Lung (tissue), 12 donors: ENCODE data around the gene DHRS13. TPM values are rescaled to one million over a fixed set of nuclear protein-coding genes. Genes with fewer than 3 reads are reported as not detected.

Source experiments
- ATAC-seq: fragments of 200-7000 bp; cut with Tn5 transposase; one replicate; pipeline ENCODE4 v1.9.1; 2020; ENCODE audit warnings: moderate number of reproducible peaks; ENCODE audit not compliant: insufficient read depth, low FRiP score
- DNase-seq, 3 donors: peaks; one replicate each; pipeline ENCODE4 v3.0.0-alpha.2; 2013 to 2017
- H3K27ac ChIP-seq, 2 donors: one replicate each; pipeline ENCODE4 v1.5.1; 2013; ENCODE audit warnings: mild to moderate bottlenecking in 2 of 2, moderate library complexity in 2 of 2, control low read depth in 1 of 2, inconsistent platforms in 1 of 2, low read depth in 1 of 2, low read length in 1 of 2
- H3K27me3 ChIP-seq, 3 donors: one replicate each; pipeline ENCODE4 v1.5.1; 2013; ENCODE audit warnings: low read length in 2 of 3; ENCODE audit not compliant: control insufficient read depth in 3 of 3, insufficient read depth in 3 of 3
- H3K36me3 ChIP-seq, 4 donors: one replicate each; pipeline ENCODE4 v1.5.1; 2013; ENCODE audit warnings: low read length in 4 of 4, mild to moderate bottlenecking in 1 of 4, moderate library complexity in 1 of 4; ENCODE audit not compliant: control insufficient read depth in 4 of 4, insufficient read depth in 4 of 4
- H3K4me1 ChIP-seq, 5 donors: one replicate each; pipeline ENCODE4 v1.5.1; 2013; ENCODE audit warnings: low read length in 5 of 5, mild to moderate bottlenecking in 2 of 5, moderate library complexity in 1 of 5; ENCODE audit not compliant: control insufficient read depth in 5 of 5, insufficient read depth in 5 of 5
- H3K4me3 ChIP-seq: one replicate; pipeline ENCODE4 v1.5.1; 2013; ENCODE audit warnings: mild to moderate bottlenecking, control low read depth, moderate library complexity
- H3K9ac ChIP-seq, 2 donors: one replicate each; pipeline ENCODE4 v1.5.1; 2013; ENCODE audit warnings: low read length in 2 of 2, control low read depth in 1 of 2; ENCODE audit not compliant: insufficient read depth in 1 of 2
- H3K9me3 ChIP-seq, 4 donors: one replicate each; pipeline ENCODE4 v1.5.1; 2013; ENCODE audit warnings: low read length in 3 of 4, mild to moderate bottlenecking in 1 of 4, moderate library complexity in 1 of 4; ENCODE audit not compliant: control insufficient read depth in 4 of 4, insufficient read depth in 3 of 4
- WGBS, 2 donors: extraction: QIAGEN DNeasy Blood & Tissue Kit; methylation state at CpG; one replicate each; pipeline ENCODE4 v1.1.7; 2013; 5-methylcytosine and 5-hydroxymethylcytosine counted together
- polyA plus RNA-seq, 2 donors: library from polyadenylated mRNA; stranded (reverse); fragments of 200-250 nt; gene quantifications; one replicate each; pipeline ENCODE4 v1.2.1, GENCODE V29; 2013
- total RNA-seq, 2 donors: library from RNA; depleted of rRNA in 1 of 2; stranded (reverse); fragments of >200 nt in 1 of 2; gene quantifications; one replicate each; pipeline ENCODE4 v1.2.1, GENCODE V29; 2014 to 2021
- TF ChIP-seq, protein P1 (sequence below): IDR thresholded peaks from 2 replicates; pipeline ENCODE4 v1.5.1; 2012; ENCODE audit warnings: mild to moderate bottlenecking; ENCODE audit errors: control extremely low read depth, extremely low read depth
- donor health status: control.
- donor health status: control.
- donor health status: Bipolar disorder and iron deficiency.
- donor health status: healthy.
- donor health status: DM: yes; HTN: yes; CAD: no.

DHRS13 gene
- total and polyA plus RNA-seq, 4 donors: 10.5 to 29.9 (median 17.4) TPM

DNA sequence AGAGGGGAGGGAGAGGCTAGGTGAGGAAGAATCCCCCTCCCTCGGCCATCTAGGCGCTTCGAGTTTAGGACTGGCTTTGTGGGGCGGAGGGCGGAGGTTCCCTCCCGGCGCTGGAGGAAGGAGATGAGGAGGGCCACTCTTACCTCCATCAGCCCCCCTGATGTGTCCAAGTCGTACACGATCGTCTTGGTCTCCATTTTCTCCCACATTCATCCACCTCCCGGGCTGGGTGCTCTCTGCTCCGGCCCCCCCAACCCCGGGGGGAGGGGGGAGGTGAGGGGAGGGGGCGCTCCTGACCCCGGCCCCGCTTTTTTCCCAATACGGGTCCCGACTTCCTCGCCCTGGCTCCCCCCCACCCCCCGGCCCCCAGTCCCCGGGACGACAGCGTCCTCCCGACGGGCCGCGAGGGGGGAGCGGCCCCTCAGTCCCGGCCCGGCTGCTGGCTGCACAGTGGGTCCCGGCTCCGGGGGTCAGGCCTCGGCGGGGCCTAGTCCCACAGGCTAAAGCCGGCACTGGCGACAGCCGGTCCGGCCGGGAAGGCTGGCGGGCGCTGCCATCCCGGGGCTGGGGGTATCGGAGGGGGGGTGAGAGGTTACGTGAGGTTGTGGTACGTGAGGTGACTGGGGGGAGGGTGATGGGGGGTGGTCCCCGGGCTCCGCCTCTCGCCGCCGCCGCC is 48.0 kb upstream of the DHRS13 start:
- WGBS, 2 donors: 0 to 1% methylated on average over 27 to 51 of the region's 51 CpGs
- Histone ChIP-seq H3K4me3 (peak overlapping the region; percentile 76), H3K9me3 (no peaks in the 10 kb centered on the region), H3K27me3 (no peaks in the 10 kb centered on the region), H3K9ac (no peak overlapping the region), H3K4me1 (peaks cover 0 to 26% (median 15%) of the 10 kb centered on the region in 5 donors), H3K36me3 (peaks cover 0 to 7% (median 0%) of the 10 kb centered on the region in 4 donors), H3K27ac (peak overlapping the region; percentile 95 to 98)
- TF ChIP-seq, protein P1, sequence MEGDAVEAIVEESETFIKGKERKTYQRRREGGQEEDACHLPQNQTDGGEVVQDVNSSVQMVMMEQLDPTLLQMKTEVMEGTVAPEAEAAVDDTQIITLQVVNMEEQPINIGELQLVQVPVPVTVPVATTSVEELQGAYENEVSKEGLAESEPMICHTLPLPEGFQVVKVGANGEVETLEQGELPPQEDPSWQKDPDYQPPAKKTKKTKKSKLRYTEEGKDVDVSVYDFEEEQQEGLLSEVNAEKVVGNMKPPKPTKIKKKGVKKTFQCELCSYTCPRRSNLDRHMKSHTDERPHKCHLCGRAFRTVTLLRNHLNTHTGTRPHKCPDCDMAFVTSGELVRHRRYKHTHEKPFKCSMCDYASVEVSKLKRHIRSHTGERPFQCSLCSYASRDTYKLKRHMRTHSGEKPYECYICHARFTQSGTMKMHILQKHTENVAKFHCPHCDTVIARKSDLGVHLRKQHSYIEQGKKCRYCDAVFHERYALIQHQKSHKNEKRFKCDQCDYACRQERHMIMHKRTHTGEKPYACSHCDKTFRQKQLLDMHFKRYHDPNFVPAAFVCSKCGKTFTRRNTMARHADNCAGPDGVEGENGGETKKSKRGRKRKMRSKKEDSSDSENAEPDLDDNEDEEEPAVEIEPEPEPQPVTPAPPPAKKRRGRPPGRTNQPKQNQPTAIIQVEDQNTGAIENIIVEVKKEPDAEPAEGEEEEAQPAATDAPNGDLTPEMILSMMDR: no peak
- DNase-seq: no peak
- no peak for ATAC-seq

DNA sequence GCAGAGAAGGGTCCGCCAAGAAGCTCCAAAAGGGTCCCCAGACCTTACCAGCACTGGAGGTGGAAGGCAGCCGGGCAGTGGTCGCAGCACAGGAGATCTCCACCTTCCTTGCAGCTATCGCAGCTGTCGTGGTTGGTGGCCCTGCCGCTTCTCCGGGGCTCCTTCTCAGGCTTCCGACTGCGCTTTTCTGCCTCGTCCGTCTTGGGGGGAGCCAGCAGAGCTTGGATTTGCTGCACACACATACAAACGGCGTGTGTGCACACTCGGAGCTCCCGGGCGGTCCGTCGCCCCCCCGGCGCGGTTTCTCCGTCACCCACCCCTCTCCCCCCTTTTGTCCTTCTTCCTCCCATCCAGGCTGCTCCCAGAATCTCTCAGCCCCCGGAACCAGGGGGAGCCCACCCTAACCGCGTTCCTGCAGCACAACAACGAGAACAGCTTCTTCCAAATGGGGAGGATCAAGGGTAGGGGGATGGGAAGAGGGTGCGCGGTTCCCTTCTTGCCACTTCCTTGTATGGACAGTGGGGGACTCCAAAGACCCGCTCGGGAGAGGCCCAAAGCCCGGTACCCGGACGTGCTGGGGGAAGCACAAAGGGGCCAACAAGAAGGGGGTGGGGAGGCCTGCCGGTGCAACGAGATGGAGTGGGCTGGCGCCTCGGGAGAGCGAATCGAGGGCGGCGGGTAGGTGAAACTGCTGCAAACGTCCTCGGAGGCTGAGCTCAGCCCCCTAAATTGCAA is 47.3 kb upstream of the DHRS13 start:
- Histone ChIP-seq H3K4me1 (peaks cover 0 to 31% (median 22%) of the 10 kb centered on the region in 5 donors), H3K27ac (peak overlapping the region; percentile 95 to 98), H3K27me3 (no peaks in the 10 kb centered on the region), H3K36me3 (peaks cover 0 to 7% (median 0%) of the 10 kb centered on the region in 4 donors), H3K9ac (no peak overlapping the region), H3K4me3 (peak overlapping the region; percentile 76), H3K9me3 (no peaks in the 10 kb centered on the region)
- ATAC-seq (no peak), DNase-seq (peak; percentile 74 to 81 (median 74))
- TF ChIP-seq, protein P1: no peak
- 0 to 1% methylated on average over 43 of the region's 43 CpGs for WGBS, 2 donors

DNA sequence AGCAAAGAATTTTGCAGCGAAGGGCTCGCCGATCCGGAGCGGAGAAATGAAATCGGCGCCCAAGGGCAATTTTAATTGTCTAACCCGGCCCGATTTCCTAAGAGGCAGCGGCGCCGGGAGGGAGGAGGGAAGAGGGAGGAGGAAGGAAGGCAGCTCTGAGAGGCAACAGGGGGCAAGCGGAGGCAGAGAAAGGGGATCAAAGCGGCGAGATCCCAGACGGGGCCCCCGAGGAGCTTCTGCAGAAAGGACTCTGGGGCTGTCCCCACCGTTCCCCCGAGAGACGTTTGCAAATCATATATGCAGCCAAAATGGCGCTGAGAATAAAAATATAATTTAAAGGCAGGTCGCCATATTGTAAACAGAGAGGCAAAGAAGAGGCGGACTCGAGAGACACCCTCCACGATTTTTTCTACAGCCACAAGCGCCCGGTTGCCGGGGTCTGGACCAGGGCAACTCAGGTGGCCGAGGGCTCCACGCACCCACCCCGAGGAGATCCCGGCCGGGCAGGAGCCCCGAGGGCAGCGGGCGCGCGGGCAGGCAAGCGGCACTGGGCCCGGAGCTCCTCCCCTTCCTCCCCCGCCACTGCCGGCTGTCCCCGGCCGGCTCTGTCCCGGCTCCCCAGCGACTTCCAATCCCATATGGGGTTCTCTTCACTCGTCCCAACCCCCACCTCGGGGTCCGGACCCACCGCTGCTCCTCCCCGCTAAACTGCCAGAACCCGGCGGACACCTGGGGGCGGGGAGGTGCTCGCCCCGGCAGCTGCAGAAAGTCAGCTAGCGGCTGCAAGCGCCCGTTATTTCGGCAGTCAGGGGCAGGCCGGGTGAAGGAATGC is 46.5 kb upstream of the DHRS13 start:
- H3K4me1 ChIP-seq: peaks cover 0 to 36% (median 25%) of the 10 kb centered on the region in 5 donors
- peak; percentile 70 to 83 (median 80) for DNase-seq

More for the DNA sequence above, 46.5 kb upstream of the DHRS13 start:
- Histone ChIP-seq H3K27me3 (no peaks in the 10 kb centered on the region), H3K9ac (peak overlapping the region; percentile 48 to 80), H3K27ac (peak overlapping the region; percentile 95 to 98), H3K36me3 (peaks cover 0 to 7% (median 0%) of the 10 kb centered on the region in 4 donors), H3K9me3 (no peaks in the 10 kb centered on the region), H3K4me3 (peak overlapping the region; percentile 76)
- TF ChIP-seq, protein P1: no peak
- no peak for ATAC-seq
- 0% methylated on average over 55 to 61 of the region's 61 CpGs for WGBS, 2 donors
